GM21423 (cell line): ENCODE data around the gene RPTOR.
"Not testable (repeated sequence)": the region's sequence is repeated elsewhere in the genome, so short reads cannot be mapped to it uniquely, and the experiment has no call there.

Experiments used
- ATAC-seq: cut with Tn5 transposase; IDR thresholded peaks from one replicate; pipeline ENCODE4 v1.9.1; 2021; ENCODE audit warnings: mild to moderate bottlenecking, moderate library complexity; ENCODE audit not compliant: unreplicated experiment

RPTOR gene

GRCh38 chr17:80691784-80692183 is 147.1 kb downstream of the RPTOR start:
- no peak for ATAC-seq

DNA sequence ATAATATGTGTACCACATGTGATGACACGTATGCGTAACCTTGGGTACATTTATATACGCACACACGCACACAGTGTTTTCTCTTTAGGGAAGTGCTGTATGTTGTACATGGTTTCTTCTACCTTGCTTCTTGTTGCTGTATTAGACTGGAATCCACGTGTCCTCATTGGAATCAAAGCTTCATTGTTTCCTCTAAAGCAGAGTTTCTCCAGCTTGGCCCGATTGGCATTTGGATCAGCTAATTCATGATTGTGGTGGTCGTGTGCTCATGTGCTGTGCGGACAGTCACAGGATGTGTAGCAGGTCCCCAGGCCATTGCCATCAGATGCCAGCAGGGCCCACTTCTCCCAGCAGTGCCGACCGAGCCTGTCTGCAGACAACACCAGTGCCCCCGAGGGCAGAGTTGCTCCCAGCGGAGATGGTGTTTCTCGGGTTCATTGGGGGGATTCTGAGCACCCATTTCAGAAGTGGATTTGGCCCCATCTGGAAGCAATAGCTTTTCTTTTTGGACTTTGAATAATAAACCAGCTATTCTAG is 148.4 kb downstream of the RPTOR start:
- no peak for ATAC-seq

DNA sequence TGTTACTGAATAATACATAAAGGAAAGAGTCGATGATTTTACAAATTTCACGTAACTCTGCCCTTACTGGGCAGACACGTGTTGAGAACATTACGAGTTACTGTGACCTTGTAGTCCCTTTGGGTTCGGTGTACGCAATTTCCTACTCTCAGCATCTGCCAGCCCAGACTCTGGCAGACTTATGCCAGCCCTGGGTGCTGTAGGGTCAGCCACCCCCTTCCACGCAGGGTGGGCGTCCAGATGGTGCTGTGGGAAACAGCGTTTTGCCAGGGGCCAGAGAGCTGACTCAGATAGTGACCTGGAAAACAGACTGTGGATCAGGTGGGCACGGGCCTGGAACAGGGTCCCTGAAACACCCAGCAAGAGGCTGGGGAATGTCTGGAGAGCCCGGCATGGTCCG is 148.9 kb downstream of the RPTOR start:
- no peak for ATAC-seq

DNA sequence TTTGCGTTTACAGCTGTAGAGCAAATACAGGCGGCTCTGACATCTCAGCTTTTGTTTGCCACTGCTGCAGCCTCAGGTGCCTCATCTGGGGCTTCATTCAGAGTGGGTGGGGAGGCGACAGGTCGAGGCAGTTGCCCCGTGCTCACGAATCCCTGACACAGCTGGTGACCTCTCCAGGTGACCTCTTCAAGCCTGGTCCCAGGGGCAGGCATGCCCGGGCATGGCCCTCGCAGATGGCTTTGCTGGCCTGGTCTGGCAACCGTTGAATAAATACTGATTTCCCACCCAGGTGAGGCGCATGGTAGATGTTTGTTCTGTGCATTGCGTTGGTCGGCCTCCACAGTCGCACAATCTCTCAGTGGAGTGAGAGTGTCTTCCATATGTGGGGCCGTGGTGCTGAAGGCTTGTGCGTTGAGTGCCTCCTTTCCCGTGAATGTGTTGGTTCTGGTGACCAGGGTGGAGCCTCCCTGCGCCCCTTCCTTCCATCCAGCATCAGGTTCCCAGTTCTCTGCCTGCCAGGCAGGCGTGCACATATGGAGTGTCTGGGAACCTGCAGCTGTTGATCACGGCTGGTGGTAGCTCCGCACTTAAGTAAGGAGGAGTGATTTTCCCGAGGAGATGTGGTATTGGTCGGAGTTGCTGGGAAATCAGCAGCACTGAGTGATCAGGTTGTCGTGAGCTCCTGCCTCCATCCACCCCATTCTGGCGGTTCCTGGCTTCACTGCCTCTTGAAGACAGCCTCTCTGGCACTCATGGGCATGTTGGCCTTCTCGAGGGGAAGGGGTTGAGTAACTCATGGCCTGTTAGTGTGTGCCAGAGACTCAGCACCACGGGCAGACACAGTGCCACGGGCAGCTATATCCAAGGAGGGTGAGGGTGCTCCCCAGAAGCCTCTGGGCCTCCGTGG is 149.7 kb downstream of the RPTOR start:
- ATAC-seq, result no peak

DNA sequence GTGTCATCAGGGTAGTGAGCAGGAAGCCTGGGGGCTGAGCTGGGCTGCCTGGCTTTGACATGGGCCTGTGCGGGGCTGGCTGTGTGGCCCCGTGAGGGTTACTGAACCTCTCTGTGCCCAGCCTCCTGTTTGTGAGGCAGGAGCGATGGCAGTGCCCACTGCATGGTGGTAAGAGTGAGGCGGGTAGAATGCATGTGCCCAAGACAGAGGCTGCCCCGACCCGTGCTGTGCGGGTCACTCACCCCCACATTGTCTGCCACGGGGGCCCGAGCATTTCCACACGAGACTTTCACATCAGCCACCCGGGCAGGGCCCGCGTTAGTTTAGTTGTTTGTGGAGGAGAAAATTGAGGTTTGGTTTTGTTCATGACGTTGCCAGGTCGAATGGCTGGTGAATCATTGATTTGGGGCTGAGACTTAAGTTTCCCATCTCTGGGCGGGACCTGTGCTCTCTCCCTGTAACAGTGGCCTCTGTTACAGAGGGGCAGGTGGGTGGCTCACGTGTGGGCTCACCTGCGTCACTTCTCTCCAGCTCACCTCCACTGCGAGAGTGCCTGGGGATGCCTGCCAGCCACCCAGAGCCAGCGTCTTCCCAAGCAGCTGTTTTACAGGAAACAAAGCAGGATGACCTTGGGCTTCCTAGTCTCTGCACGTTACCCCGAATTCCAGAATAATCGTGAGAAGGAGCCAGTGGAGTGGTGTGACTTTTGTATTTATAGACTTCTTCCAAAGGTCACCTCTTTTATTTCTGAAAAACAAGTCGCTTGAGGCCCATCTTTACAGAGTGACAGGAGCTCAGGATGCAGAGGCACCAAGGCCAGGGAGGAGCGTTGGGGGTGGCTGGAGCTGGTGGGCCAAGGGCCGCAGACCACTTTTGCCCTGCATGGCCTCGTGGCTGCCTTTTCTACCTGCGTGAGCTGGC is 150.6 kb downstream of the RPTOR start:
- ATAC-seq, result no peak

DNA sequence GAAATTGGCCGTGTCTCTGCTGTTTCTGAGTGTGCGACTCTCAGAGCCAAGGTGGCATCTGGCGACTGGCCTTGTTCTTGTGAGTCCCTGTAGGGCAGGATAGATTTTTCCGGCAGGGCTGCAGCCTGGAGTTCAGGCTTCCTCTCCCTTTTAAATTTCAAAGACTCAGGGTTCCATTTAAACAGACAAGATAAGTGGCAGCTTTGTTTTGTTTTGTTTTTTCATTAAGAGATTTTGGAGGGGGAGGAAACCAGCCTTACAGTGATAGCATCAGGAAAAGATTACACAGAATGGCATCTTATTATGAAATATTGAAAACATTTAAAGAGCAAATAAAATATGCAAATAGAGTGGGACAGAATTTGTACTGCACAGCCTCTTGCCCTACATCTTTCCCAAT is 151.3 kb downstream of the RPTOR start:
- ATAC-seq, result no peak

GRCh38 chr17:80696456-80696855 is 151.8 kb downstream of the RPTOR start:
- ATAC-seq, result no peak

GRCh38 chr17:80696964-80697363 is 152.3 kb downstream of the RPTOR start:
- no peak for ATAC-seq

DNA sequence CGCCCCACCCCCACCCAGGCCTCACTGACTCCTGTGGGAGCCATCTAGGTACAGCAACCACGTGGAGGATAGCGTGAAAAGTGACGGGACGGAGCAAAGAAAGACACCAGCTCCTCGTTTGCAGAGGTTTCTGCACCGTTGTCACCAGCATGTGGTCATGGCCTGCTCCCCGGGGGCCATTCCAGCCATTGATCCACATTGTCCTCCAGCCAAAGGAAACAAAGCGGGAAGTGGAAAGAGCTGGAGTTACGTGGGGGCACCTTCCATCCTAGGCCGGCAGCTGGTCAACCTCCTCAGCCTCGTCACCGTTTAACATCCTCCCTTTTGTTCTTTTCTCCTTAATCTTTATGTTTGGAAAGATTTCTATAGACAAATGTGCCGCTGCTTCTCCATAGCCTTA is 153.7 kb downstream of the RPTOR start:
- no peak for ATAC-seq

GRCh38 chr17:80699205-80699604 is 154.6 kb downstream of the RPTOR start:
- not testable (repeated sequence) for ATAC-seq

DNA sequence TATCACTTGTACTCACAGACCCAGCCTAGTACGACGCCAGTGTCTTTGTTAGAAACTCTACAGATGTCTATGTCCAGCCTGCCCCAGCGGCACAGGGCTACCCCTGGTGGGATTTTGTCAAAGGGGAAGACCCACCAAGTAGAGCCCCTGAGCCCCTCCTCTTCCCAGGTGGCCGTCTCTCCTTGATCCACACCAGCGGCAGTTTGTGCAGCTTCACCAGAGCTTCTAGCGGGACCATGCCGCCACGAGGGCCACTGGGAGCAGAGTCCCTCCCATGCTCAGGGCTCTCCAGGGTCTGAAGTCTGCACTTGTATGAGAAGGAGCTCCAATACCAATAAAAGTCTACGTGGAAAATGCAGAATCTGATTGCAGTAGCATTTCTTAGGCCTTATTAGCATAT is 157.1 kb downstream of the RPTOR start:
- no peak for ATAC-seq

DNA sequence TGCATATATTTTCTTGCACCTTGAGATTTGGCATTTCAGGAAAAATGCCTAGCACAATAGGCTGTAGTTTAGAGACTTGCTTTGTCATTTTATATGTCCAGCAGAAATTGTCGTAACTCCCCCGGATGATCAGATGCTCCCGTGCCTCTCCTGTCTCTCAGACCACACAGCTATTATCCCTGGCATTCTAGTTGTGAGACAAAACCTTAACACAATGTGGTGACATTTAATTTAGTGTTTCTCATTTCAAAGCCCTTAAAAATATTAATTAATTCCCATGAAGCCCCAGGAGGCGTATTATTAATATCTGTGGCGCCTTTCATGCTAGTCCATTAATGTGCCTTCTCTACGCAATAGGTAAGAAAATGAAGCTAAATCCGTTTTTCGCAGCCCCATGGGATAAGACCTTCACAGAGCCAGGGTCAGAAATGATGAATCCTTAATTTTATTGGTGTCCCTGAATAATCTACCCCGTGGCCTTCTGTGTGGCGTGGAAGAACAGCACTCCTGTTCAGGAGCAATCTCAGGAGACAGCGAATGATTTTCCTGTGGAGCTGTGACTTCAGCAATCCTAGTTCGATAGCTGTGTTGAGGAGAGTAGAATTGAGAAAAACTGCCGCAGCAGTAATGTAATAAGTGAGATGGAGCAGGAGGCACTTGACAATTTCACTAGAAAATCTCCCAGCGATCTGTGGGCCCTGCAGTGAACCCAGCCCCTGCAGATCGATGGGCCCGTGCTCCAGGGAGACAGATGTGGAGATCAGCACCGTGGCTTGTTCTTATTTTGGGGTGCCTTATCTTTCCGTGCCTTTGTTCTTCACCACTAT is 157.9 kb downstream of the RPTOR start:
- ATAC-seq, result no peak

- ATAC-seq, result no peak
Measured at GRCh38 chr17:80703142-80703478, 158.5 kb downstream of the RPTOR start.

GRCh38 chr17:80704381-80704819 is 159.8 kb downstream of the RPTOR start:
- ATAC-seq, result no peak

- no peak for ATAC-seq
Measured at GRCh38 chr17:80704894-80705293, 160.3 kb downstream of the RPTOR start.

- no peak for ATAC-seq
Measured at GRCh38 chr17:80705988-80706387, 161.3 kb downstream of the RPTOR start.

DNA sequence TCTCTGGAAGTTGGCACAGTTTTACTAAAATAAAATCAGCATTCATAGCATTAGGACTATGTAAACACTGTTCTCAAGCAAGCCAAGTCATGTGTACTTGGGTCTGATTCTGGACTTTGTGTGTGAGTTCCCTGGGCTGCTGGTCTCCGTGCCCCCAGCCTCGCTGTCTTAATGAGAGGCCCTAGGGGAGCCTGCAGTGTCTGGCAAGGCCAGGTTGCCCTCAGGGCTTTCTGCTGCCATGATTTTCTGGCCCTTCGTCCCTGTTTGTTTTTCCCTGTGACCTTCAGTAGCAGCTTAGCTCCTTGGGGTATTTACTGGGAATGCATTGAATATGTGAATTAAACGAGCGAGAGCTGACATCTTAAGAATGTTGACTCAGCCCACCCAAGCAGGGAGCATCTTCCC is 161.8 kb downstream of the RPTOR start:
- no peak for ATAC-seq

GRCh38 chr17:80708480-80708879 is 163.8 kb downstream of the RPTOR start:
- ATAC-seq, result no peak

GRCh38 chr17:80709090-80709695 is 164.6 kb downstream of the RPTOR start:
- ATAC-seq, result no peak

GRCh38 chr17:80710714-80711302 is 166.2 kb downstream of the RPTOR start:
- no peak for ATAC-seq
